ENCODE measurements around the gene HYOU1. TPM values are rescaled to one million over a fixed set of nuclear protein-coding genes. Genes with fewer than 3 reads are reported as not detected.

Gene HYOU1
- total RNA-seq, 1 donor from 2014 or later = 185 TPM

DNA sequence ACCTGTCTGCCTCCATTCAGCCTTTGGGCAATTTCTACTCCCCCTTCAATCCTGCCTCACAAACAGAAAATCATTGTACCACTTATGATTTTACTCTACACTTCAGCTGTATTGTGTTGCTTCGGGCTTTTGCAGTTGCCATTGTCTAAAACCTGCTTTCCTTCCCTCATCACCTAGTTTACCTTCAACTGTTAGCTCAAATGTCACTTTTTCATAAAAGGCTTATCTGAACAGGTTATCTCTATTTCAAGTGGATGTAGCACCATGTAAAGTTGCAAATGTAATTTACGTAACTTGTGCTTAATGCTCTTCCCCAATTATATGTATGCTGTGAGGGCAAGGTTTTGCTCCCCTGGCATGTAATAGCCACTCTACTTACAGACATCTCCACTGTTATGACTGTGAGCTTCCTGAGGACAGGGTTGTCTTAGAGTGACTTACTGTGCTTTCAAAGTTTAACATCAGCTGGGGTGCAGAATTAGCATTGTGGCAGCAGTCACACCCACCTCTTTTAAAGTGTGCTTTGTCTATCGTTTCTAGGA lies 44.3 kb downstream of the HYOU1 start:
- H3K27ac Mint-ChIP-seq = no peak overlapping the region
- H3K36me3 Mint-ChIP-seq = peaks cover 36% of the 10 kb centered on the region
- no peak overlapping the region for H3K4me3 Mint-ChIP-seq
- DNase-seq (ENCODE audit: extremely low spot score, unreplicated experiment) = no peak
- TF ChIP-seq, protein P1, sequence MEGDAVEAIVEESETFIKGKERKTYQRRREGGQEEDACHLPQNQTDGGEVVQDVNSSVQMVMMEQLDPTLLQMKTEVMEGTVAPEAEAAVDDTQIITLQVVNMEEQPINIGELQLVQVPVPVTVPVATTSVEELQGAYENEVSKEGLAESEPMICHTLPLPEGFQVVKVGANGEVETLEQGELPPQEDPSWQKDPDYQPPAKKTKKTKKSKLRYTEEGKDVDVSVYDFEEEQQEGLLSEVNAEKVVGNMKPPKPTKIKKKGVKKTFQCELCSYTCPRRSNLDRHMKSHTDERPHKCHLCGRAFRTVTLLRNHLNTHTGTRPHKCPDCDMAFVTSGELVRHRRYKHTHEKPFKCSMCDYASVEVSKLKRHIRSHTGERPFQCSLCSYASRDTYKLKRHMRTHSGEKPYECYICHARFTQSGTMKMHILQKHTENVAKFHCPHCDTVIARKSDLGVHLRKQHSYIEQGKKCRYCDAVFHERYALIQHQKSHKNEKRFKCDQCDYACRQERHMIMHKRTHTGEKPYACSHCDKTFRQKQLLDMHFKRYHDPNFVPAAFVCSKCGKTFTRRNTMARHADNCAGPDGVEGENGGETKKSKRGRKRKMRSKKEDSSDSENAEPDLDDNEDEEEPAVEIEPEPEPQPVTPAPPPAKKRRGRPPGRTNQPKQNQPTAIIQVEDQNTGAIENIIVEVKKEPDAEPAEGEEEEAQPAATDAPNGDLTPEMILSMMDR (conservative IDR thresholded peaks at IDR 0.05) = no peak
- H3K9me3 Mint-ChIP-seq = no peaks in the 10 kb centered on the region
- peaks cover 4% of the 10 kb centered on the region for H3K4me1 Mint-ChIP-seq (ENCODE audit: unreplicated experiment)
- H3K27me3 Mint-ChIP-seq = no peaks in the 10 kb centered on the region

DNA sequence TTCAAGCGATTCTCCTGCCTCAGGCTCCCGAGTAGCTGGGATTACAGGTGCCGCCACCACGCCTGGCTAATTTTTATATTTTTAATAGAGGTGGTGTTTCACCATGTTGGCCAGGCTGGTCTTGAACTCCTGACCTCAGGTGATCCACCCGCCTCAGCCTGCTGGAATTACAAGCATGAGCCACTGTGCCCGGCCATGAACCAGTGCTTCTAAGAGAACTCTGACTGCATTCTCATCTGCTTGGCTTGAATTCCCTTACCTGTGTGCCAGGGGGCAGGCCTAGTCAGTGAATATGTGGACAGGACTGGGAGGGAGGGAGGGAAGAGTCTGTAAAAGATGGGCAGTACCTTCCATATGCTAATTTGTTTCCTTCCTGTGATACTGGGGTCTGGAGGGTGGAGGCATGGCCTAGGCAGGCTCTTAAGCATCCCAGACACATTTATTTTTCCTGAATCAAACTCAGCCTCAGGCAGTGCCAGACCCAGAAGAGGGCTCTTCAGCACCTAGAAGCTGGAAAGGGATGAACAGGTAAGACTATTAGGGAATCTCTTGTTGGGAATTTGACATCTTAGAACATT lies 45.4 kb downstream of the HYOU1 start:
- H3K36me3 Mint-ChIP-seq = peaks cover 36% of the 10 kb centered on the region
- no peaks in the 10 kb centered on the region for H3K9me3 Mint-ChIP-seq
- H3K4me1 Mint-ChIP-seq (ENCODE audit: unreplicated experiment) = peaks cover 4% of the 10 kb centered on the region
- DNase-seq (ENCODE audit: extremely low spot score, unreplicated experiment) = no peak
- H3K27me3 Mint-ChIP-seq = no peaks in the 10 kb centered on the region
- no peak overlapping the region for H3K4me3 Mint-ChIP-seq
- TF ChIP-seq, protein P1 (conservative IDR thresholded peaks at IDR 0.05) = no peak
- no peak overlapping the region for H3K27ac Mint-ChIP-seq

DNA sequence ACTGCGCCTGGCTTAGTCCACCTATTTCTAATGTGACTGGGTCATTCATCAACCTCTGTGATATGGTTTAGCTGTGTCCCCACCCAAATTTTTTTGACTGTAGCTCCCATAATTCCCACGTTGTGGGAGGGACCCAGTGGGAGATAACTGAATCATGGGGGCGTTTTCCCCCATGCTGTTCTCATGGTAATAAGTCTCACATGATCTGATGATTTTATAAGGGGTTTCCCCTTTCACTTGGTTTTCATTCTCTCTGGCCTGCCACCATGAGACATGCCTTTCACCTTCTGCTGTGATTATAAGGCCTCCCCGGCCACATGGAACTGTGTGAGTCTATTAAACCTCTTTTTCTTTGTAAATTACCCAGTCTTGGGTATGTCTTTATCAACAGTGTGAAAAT lies 50.3 kb downstream of the HYOU1 start:
- no peaks in the 10 kb centered on the region for H3K27me3 Mint-ChIP-seq
- no peak overlapping the region for H3K4me3 Mint-ChIP-seq
- peaks cover 10% of the 10 kb centered on the region for H3K36me3 Mint-ChIP-seq
- no peak overlapping the region for H3K27ac Mint-ChIP-seq
- H3K4me1 Mint-ChIP-seq (ENCODE audit: unreplicated experiment) = no peaks in the 10 kb centered on the region
- no peaks in the 10 kb centered on the region for H3K9me3 Mint-ChIP-seq
- TF ChIP-seq, protein P1 (conservative IDR thresholded peaks at IDR 0.05) = no peak
- DNase-seq (ENCODE audit: extremely low spot score, unreplicated experiment) = no peak

DNA sequence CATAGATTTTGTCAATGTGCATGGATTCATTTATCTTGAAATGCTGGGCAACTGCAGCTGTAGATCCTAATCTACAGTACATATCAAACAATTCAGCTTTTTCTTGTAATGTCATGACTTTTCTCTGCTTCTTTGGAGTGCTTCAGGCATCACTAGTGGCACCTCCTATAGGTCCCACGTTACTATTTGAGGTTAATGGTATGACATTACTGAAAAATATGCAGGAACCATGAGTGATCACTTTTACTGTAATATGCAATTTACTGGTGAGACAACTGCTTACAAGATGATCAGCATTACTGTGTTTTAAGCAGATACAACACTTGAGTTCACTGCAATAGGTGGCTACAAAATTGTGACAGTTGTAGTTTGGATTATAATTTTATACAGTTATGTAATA lies 56.1 kb downstream of the HYOU1 start:
- peak overlapping the region; percentile 49 for H3K4me3 Mint-ChIP-seq
- H3K36me3 Mint-ChIP-seq = peaks cover 11% of the 10 kb centered on the region
- DNase-seq (ENCODE audit: extremely low spot score, unreplicated experiment) = no peak
- H3K27ac Mint-ChIP-seq = peak overlapping the region; percentile 61
- no peaks in the 10 kb centered on the region for H3K9me3 Mint-ChIP-seq
- TF ChIP-seq, protein P1 (conservative IDR thresholded peaks at IDR 0.05) = no peak
- no peaks in the 10 kb centered on the region for H3K27me3 Mint-ChIP-seq
- peaks cover 23% of the 10 kb centered on the region for H3K4me1 Mint-ChIP-seq (ENCODE audit: unreplicated experiment)

DNA sequence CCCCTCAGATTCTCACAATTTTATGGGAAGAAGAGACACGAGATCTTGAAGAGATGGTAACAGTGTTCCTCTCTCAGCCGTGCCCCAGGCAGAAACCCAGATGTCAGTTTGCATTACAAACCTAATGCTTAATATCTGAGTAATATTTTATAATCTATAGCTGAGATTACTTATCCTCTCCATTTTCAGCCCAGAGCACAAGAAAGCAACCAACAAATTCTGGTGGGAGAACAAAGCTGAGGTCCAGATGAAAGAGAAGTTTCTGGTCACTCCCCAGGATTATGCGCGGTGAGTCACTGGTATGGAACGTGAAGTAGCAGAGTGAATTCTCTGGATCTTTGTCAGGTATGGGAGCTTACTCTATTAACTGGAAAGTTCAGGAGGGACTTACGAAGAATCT lies 58.2 kb downstream of the HYOU1 start:
- Mint-ChIP-seq H3K9me3 (no peaks in the 10 kb centered on the region), H3K4me3 (peak overlapping the region; percentile 93), H3K4me1 (ENCODE audit: unreplicated experiment) (peaks cover 23% of the 10 kb centered on the region), H3K36me3 (peaks cover 8% of the 10 kb centered on the region), H3K27ac (peak overlapping the region; percentile 89), H3K27me3 (no peaks in the 10 kb centered on the region)
- TF ChIP-seq, protein P1 (conservative IDR thresholded peaks at IDR 0.05) = no peak
- DNase-seq (ENCODE audit: extremely low spot score, unreplicated experiment) = no peak
